ENCODE data around the gene PLAAT3.

- TF ChIP-seq CTCF (IDR thresholded peaks at IDR 0.05) (no peak), KDM5A (IDR thresholded peaks at IDR 0.05) (no peak), POLR2A (IDR thresholded peaks at IDR 0.05; ENCODE audit: low read length) (no peak), NFE2L2 (conservative IDR thresholded peaks at IDR 0.05; ENCODE audit: low read length) (no peak), RAD21 (conservative IDR thresholded peaks at IDR 0.05 in 1 of 2, IDR thresholded peaks at IDR 0.05 in 1 of 2) (no peak), TP53 (CRISPR knock-in tag; IDR thresholded peaks at IDR 0.05) (no peak), ESRRA (IDR thresholded peaks at IDR 0.05; ENCODE audit: borderline replicate concordance, low read length) (no peak)
Observed at GRCh38 chr11:63554877-63555223, 59.4 kb downstream of the PLAAT3 start.

Data from A549 (cell line).